Suprapubic skin (tissue), 4 donors: ENCODE data around the gene MMUT. TPM values are rescaled to one million over a fixed set of nuclear protein-coding genes. Genes with fewer than 3 reads are reported as not detected.
"Not testable (repeated sequence)": the region's sequence is repeated elsewhere in the genome, so short reads cannot be mapped to it uniquely, and the experiment has no call there.

Experiments used
- DNase-seq, 2 donors: peaks; one replicate each; pipeline ENCODE4 v3.0.0-alpha.2; 2019; ENCODE audit warnings: low spot score in 2 of 2
- H3K27ac ChIP-seq: fragments of 200-600 bp; sonication (generic); one replicate; pipeline ENCODE4 v1.5.1; 2019
- H3K27me3 ChIP-seq: fragments of 200-600 bp; sonication (generic); one replicate; pipeline ENCODE4 v1.5.1; 2019
- H3K36me3 ChIP-seq: fragments of 200-600 bp; sonication (generic); one replicate; pipeline ENCODE4 v1.5.1; 2019
- H3K4me1 ChIP-seq: fragments of 200-600 bp; sonication (generic); one replicate; pipeline ENCODE4 v1.5.1; 2019
- H3K4me3 ChIP-seq: fragments of 200-600 bp; sonication (generic); one replicate; pipeline ENCODE4 v1.5.1; 2019; ENCODE audit warnings: mild to moderate bottlenecking
- H3K9me3 ChIP-seq: fragments of 200-600 bp; sonication (generic); one replicate; pipeline ENCODE4 v1.5.1; 2019
- CTCF ChIP-seq, 2 donors: fragments of 200-600 bp in 1 of 2; fragments of 450-650 bp in 1 of 2; sonication (generic) in 1 of 2; IDR thresholded peaks; one replicate each; pipeline ENCODE4 v1.5.1; 2016 to 2019; ENCODE audit warnings: antibody characterized with exemption in 2 of 2, mild to moderate bottlenecking in 1 of 2, moderate library complexity in 1 of 2
- EP300 ChIP-seq: sonication (generic); formaldehyde crosslinking; IDR thresholded peaks from one replicate; pipeline ENCODE4 v1.6.1; 2017; ENCODE audit warnings: antibody characterized with exemption
- POLR2A ChIP-seq, 2 donors: fragments of 450-650 bp; IDR thresholded peaks; one replicate each; pipeline ENCODE4 v1.6.1; 2017; ENCODE audit warnings: antibody characterized with exemption in 2 of 2, mild to moderate bottlenecking in 2 of 2, moderate library complexity in 2 of 2
- POLR2AphosphoS5 ChIP-seq, 3 donors: sonication (generic); formaldehyde crosslinking; IDR thresholded peaks; one replicate each; pipeline ENCODE4 v1.6.1; 2017; ENCODE audit warnings: antibody characterized with exemption in 3 of 3
- WGBS: methylation state at CpG from one replicate; pipeline ENCODE4 v1.1.5; 2018; 5-methylcytosine and 5-hydroxymethylcytosine counted together
- total RNA-seq, 4 donors: library from RNA; depleted of rRNA; stranded (reverse); fragments of >200 nt; gene quantifications; one replicate each; pipeline ENCODE4 v1.1.0, GENCODE V29; 2016

MMUT gene
- total RNA-seq, 4 donors from 2014 or later: 10.9 to 17.9 (median 16.1) TPM

- 70% methylated on average over 3 of the region's 3 CpGs for WGBS
- TF ChIP-seq POLR2AphosphoS5 (IDR thresholded peaks at IDR 0.05): no peak
- no peak for TF ChIP-seq EP300
- TF ChIP-seq CTCF (IDR thresholded peaks at IDR 0.05): no peak
- TF ChIP-seq POLR2A (IDR thresholded peaks at IDR 0.05): no peak
Observed at GRCh38 chr6:49401063-49401462, 62.0 kb downstream of the MMUT start.

GRCh38 chr6:49386667-49387508 is 76.2 kb downstream of the MMUT start:
- not testable (repeated sequence) for H3K36me3 ChIP-seq, H3K9me3 ChIP-seq, H3K27me3 ChIP-seq, H3K27ac ChIP-seq, DNase-seq, H3K4me3 ChIP-seq, H3K4me1 ChIP-seq
- 95% methylated on average over 25 of the region's 28 CpGs for WGBS

More at GRCh38 chr6:49401063-49401462, 62.0 kb downstream of the MMUT start:
- no peak for DNase-seq
- H3K36me3 ChIP-seq: no peaks in the 10 kb centered on the region
- no peak overlapping the region for H3K27ac ChIP-seq
- H3K4me3 ChIP-seq: no peak overlapping the region
- H3K4me1 ChIP-seq: no peaks in the 10 kb centered on the region
- H3K27me3 ChIP-seq: no peaks in the 10 kb centered on the region
- no peaks in the 10 kb centered on the region for H3K9me3 ChIP-seq

- no peak for DNase-seq
- WGBS: 42% methylated on average over 2 of the region's 2 CpGs
- no peak overlapping the region for H3K4me3 ChIP-seq
- no peaks in the 10 kb centered on the region for H3K27me3 ChIP-seq
- no peaks in the 10 kb centered on the region for H3K9me3 ChIP-seq
- TF ChIP-seq EP300 (no peak), CTCF (IDR thresholded peaks at IDR 0.05) (no peak), POLR2AphosphoS5 (IDR thresholded peaks at IDR 0.05) (no peak), POLR2A (IDR thresholded peaks at IDR 0.05) (no peak)
- no peak overlapping the region for H3K27ac ChIP-seq
- no peaks in the 10 kb centered on the region for H3K4me1 ChIP-seq
- no peaks in the 10 kb centered on the region for H3K36me3 ChIP-seq
Observed at GRCh38 chr6:49384904-49385303, 78.1 kb downstream of the MMUT start.

Other genes with a start within 250 kb of the MMUT start
- gene CENPQ, start 117 bp upstream of the MMUT start, total RNA-seq: 1 to 10 TPM; 2.4 to 4.0 (median 3.6) TPM
- not detected for gene GLYATL3, start 36.7 kb upstream of the MMUT start, total RNA-seq
- 10 to 100 TPM in 1 of 4 donors, 1 to 10 TPM in 3; 8.2 to 49.7 (median 9.3) TPM for gene C6orf141, start 87.4 kb upstream of the MMUT start, total RNA-seq
- gene RHAG, start 173.6 kb upstream of the MMUT start, total RNA-seq: under 1 TPM in 1 of 4 donors, not detected in 3; 0.89 TPM